K562 (cell line): ENCODE results near the gene SPOCK3. TPM values are rescaled to one million over a fixed set of nuclear protein-coding genes. Genes with fewer than 3 reads are reported as not detected.
"Not testable (repeated sequence)": the region's sequence is repeated elsewhere in the genome, so short reads cannot be mapped to it uniquely, and the experiment has no call there.

Experiments used
- ATAC-seq: fragments of 200-7000 bp; cut with Tn5 transposase; 3 replicates; pipeline ENCODE4 v1.9.1; 2020; ENCODE audit warnings: moderate library complexity
- BruUV-seq: library from RNA; stranded (reverse); fragments of 400-500 nt; replicated peaks from 2 replicates; lab custom pipeline; 2021; lab: Mats Ljungman, UMichigan
- CTCF ChIA-PET: fragments of 300-600 bp; formaldehyde crosslinking; extraction: SDS; loops from one replicate; lab custom pipeline; 2021; ENCODE audit warnings: low intra/inter-chr PET ratio; lab: Yijun Ruan, JAX
- POLR2A ChIA-PET: fragments of 300-600, 350-650 bp; sonication (Branson Sonifier 250); formaldehyde crosslinking; extraction: SDS; loops from one replicate; lab custom pipeline; 2021; ENCODE audit warnings: antibody characterized with exemption, inconsistent platforms; lab: Yijun Ruan, JAX
- DNase-seq, 4 experiments: peaks; one replicate each; pipeline versions ENCODE4 v3.0.0 to v3.0.0-alpha.2; 2011 to 2018; ENCODE audit warnings: low spot score in 3 of 4, mixed read lengths in 3 of 4; ENCODE audit errors: extremely low read depth in 1 of 4
- FAIRE-seq: peaks from 2 replicates; lab custom pipeline; 2011; peaks lifted over from hg19 to GRCh38; lab: Jason Lieb, UNC
- H2AFZ ChIP-seq: 2 replicates; pipeline ENCODE4 v1.6.0; 2011; ENCODE audit warnings: low read depth, low read length, control low read depth, inconsistent platforms
- H3K27ac ChIP-seq: fragments of 200-600 bp; 3 replicates; pipeline ENCODE4 v1.8.0; 2011; ENCODE audit warnings: low read depth, mild to moderate bottlenecking, control low read depth, inconsistent platforms, low read length, moderate library complexity, mixed read lengths; ENCODE audit errors: extremely low read depth
- H3K27me3 ChIP-seq, 2 experiments: fragments of 300-600 bp in 1 of 2; 2 replicates in 1 of 2; 3 replicates in 1 of 2; pipeline versions ENCODE4 v1.6.0 to v1.8.0; 2011; ENCODE audit warnings: inconsistent platforms in 2 of 2, low read length in 2 of 2, mild to moderate bottlenecking in 1 of 2, mixed read lengths in 1 of 2, moderate library complexity in 1 of 2; ENCODE audit not compliant: control insufficient read depth in 2 of 2, insufficient read depth in 2 of 2
- H3K36me3 ChIP-seq: fragments of 300-600 bp; 3 replicates; pipeline ENCODE4 v1.8.0; 2011; ENCODE audit warnings: mild to moderate bottlenecking, low read length, inconsistent platforms; ENCODE audit not compliant: control insufficient read depth, insufficient read depth
- H3K4me1 ChIP-seq, 2 experiments: fragments of 200-600 bp in 1 of 2; replicated peaks in 1 of 2; 2 replicates in 1 of 2; 3 replicates in 1 of 2; pipeline versions ENCODE4 v1.5.1 to v1.8.0; 2011; ENCODE audit warnings: inconsistent platforms in 2 of 2, low read length in 2 of 2, mild to moderate bottlenecking in 1 of 2, mixed read lengths in 1 of 2, moderate library complexity in 1 of 2; ENCODE audit not compliant: control insufficient read depth in 2 of 2, insufficient read depth in 2 of 2
- H3K4me2 ChIP-seq: 2 replicates; pipeline ENCODE4 v1.6.1; 2011; ENCODE audit warnings: low read length, control low read depth, inconsistent platforms, mixed read lengths; ENCODE audit not compliant: insufficient read depth
- H3K4me3 ChIP-seq: fragments of 200-600 bp; sonication (generic), shearing (Covaris generic); 2 replicates; pipeline ENCODE4 v1.5.1; 2016; ENCODE audit warnings: control low read depth, inconsistent platforms
- H3K79me2 ChIP-seq: fragments of 200-600 bp; 3 replicates; pipeline ENCODE4 v1.8.0; 2011; ENCODE audit warnings: low read length, inconsistent platforms; ENCODE audit not compliant: control insufficient read depth, insufficient read depth
- H3K9ac ChIP-seq, 2 experiments: 2 replicates each; pipeline versions ENCODE4 v1.6.0 to v1.6.1; 2011; ENCODE audit warnings: low read depth in 2 of 2, low read length in 2 of 2, control low read depth in 1 of 2, inconsistent platforms in 1 of 2, mild to moderate bottlenecking in 1 of 2, mixed read lengths in 1 of 2; ENCODE audit not compliant: insufficient read depth in 1 of 2
- H3K9me1 ChIP-seq: one replicate; pipeline ENCODE4 v1.6.0; 2011; ENCODE audit warnings: inconsistent platforms, mild to moderate bottlenecking, low read length, moderate library complexity; ENCODE audit not compliant: control insufficient read depth, insufficient read depth
- H3K9me3 ChIP-seq: replicated peaks from 2 replicates; pipeline ENCODE4 v1.5.1; 2011; ENCODE audit warnings: low read depth, low read length, inconsistent platforms; ENCODE audit not compliant: control insufficient read depth, insufficient read depth
- H4K20me1 ChIP-seq: replicated peaks from 2 replicates; pipeline ENCODE4 v1.6.1; 2011; ENCODE audit warnings: low read length, inconsistent platforms, mixed read lengths; ENCODE audit not compliant: control insufficient read depth, insufficient read depth
- ATF1 ChIP-seq, 2 experiments: fragments of 450-650 bp in 1 of 2; IDR thresholded peaks; 2 replicates each; pipeline ENCODE4 v1.6.1; 2016; ENCODE audit warnings: missing compliant biosample characterization in 1 of 2, missing genetic modification characterization in 1 of 2
- BMI1 ChIP-seq: fragments of 150-350 bp; IDR thresholded peaks from 2 replicates; pipeline ENCODE4 v1.6.1; 2014; ENCODE audit warnings: low read length
- CBX3 ChIP-seq, 2 experiments: IDR thresholded peaks; 1 replicate in 1 of 2; 2 replicates in 1 of 2; pipeline ENCODE4 v1.6.1; 2012; ENCODE audit warnings: inconsistent platforms in 2 of 2, low read length in 2 of 2, borderline replicate concordance in 1 of 2, control low read depth in 1 of 2
- ETV1 ChIP-seq: fragments of 450-650 bp; conservative IDR thresholded peaks from 2 replicates; pipeline ENCODE4 v1.6.1; 2016; ENCODE audit warnings: missing genetic modification characterization, control low read depth, low read depth, missing compliant biosample characterization
- FOXK1 ChIP-seq: sonication (generic); formaldehyde crosslinking; IDR thresholded peaks from 2 replicates; pipeline ENCODE4 v1.8.0; 2022; ENCODE audit warnings: missing genetic modification reagents, mild to moderate bottlenecking, borderline replicate concordance
- FOXM1 ChIP-seq, 2 experiments: fragments of 450-650 bp in 1 of 2; sonication (generic) in 1 of 2; formaldehyde crosslinking in 1 of 2; IDR thresholded peaks; 2 replicates each; pipeline versions ENCODE4 v1.6.1 to v1.9.0; 2017 to 2022; ENCODE audit warnings: low read depth in 2 of 2, mild to moderate bottlenecking in 2 of 2, missing genetic modification reagents in 1 of 2, moderate library complexity in 1 of 2
- SNRNP70 ChIP-seq: fragments of 200-400 bp; formaldehyde crosslinking; optimal IDR thresholded peaks from 2 replicates; pipeline ENCODE3; 2017; ENCODE audit warnings: low read depth, low read length
- STAG1 ChIP-seq: sonication (generic); formaldehyde crosslinking; IDR thresholded peaks from 2 replicates; pipeline ENCODE4 v1.5.0; 2020; ENCODE audit warnings: missing genetic modification reagents, borderline replicate concordance
- STAT5A ChIP-seq: IDR thresholded peaks from 2 replicates; pipeline ENCODE4 v1.6.1; 2012; ENCODE audit warnings: low read length, inconsistent platforms, borderline replicate concordance
- ZNF121 ChIP-seq: sonication (generic); formaldehyde crosslinking; conservative IDR thresholded peaks from 2 replicates; pipeline ENCODE4 v1.8.0; 2022; ENCODE audit warnings: missing genetic modification reagents
- ZNF239 ChIP-seq: fragments of 250-450 bp; sonication (Bioruptor Pico); IDR thresholded peaks from 2 replicates; pipeline ENCODE4 v1.4.0; 2020; ENCODE audit warnings: mild to moderate bottlenecking
- ZSCAN29 ChIP-seq: fragments of 450-650 bp; IDR thresholded peaks from 2 replicates; pipeline ENCODE4 v1.6.1; 2017
- WGBS: fragments of 100-300 bp; shearing (Covaris generic); methylation state at CpG from one replicate; pipeline ENCODE4 v1.1.6; 2016; ENCODE audit warnings: low coverage, mixed read lengths; ENCODE audit not compliant: insufficient coverage; ENCODE audit errors: missing lambda C conversion rate; 5-methylcytosine and 5-hydroxymethylcytosine counted together
- in situ Hi-C: fragments of 300-500 bp; cut with MboI; formaldehyde crosslinking; loops from 4 replicates; pipeline ENCODE4 v1.15.0; 2018; ENCODE audit warnings: inconsistent platforms, mixed read lengths
- intact Hi-C: fragments of 100-400 bp; cut with micrococcal nuclease; formaldehyde crosslinking; loops from 2 replicates; pipeline ENCODE4 v1.14.2; 2022
- polyA plus RNA-seq, 8 experiments: library from polyadenylated mRNA; depleted of rRNA in 4 of 8; stranded (reverse) in 5 of 8; unstranded in 3 of 8; fragments of >200 nt; fragmentation: Nextera tagmentation in 2 of 8; fragmentation: Illumina TruSeq in 1 of 8; extraction: Ambion mirVana in 2 of 8; extraction: Trizol in 1 of 8; gene quantifications; 2 replicates each; pipeline versions ENCODE4 v1.2.1 to v1.2.3, GENCODE V29; 2011 to 2014; ENCODE audit warnings: inconsistent platforms in 1 of 8, missing spikeins in 1 of 8
- total RNA-seq, 7 experiments: library from RNA; depleted of rRNA in 6 of 7; stranded (reverse); fragments of >200 nt in 6 of 7; fragmentation: Illumina TruSeq in 2 of 7; extraction: Trizol in 2 of 7; gene quantifications; 2 replicates each; pipeline versions ENCODE4 v1.2.1 to v1.2.3, GENCODE V29; 2011 to 2021; ENCODE audit warnings: low replicate concordance in 1 of 7

SPOCK3 gene
- total and polyA plus RNA-seq, 9 of the 15 experiments (the other 6 are each of a cell fraction or from before 2014, with no cell fraction given), result not detected

DNA sequence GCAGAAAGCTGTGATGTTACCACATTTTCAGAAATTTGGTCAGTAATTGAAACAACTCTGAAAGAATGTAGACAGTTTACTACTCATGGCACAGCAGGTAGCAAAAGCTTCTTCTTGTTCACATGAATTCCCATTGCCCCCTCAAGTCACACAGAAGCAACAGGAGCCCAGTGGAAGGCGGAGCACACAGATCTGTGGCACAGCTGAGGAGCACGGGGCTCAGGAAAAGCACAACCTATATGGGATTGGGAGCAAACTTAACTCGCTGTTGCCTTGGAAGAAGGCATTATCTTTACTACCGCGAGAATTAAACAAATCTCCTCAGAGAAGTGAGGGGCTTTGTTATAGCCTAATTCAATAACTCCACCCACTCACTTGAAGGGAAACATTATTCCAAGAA, 358.5 kb downstream of the SPOCK3 start (continued):
- no peak for TF ChIP-seq FOXM1 (IDR thresholded peaks at IDR 0.05; ENCODE audit: low read depth)
- TF ChIP-seq FOXM1 (CRISPR knock-in tag; IDR thresholded peaks at IDR 0.05; ENCODE audit: low read depth), result no peak
- no peak for TF ChIP-seq ZNF239 (CRISPR knock-in tag)
- no peak for TF ChIP-seq BMI1
- TF ChIP-seq STAT5A, result no peak
- no peak for TF ChIP-seq ATF1 (CRISPR knock-in tag; IDR thresholded peaks at IDR 0.05)
- no peak for TF ChIP-seq ATF1 (tag; IDR thresholded peaks at IDR 0.05)
- TF ChIP-seq FOXK1 (CRISPR knock-in tag), result no peak

- no peak for FAIRE-seq
- Histone ChIP-seq H3K9ac (no peak overlapping the region), H3K9me3 (no peaks in the 10 kb centered on the region), H3K79me2 (no peaks in the 10 kb centered on the region), H2AFZ (no peak overlapping the region), H4K20me1 (no peaks in the 10 kb centered on the region), H3K4me1 (no peaks in the 10 kb centered on the region), H3K9me1 (no peaks in the 10 kb centered on the region), H3K4me2 (no peak overlapping the region), H3K4me3 (no peak overlapping the region), H3K27me3 (no peaks in the 10 kb centered on the region), H3K27ac (no peak overlapping the region), H3K36me3 (no peaks in the 10 kb centered on the region)
- no peak for ATAC-seq
- in situ Hi-C loops (no loop called here), intact Hi-C loops (no loop called here)
- ChIA-PET CTCF (no interaction called here), POLR2A (no interaction called here)
- no TSS peak for BruUV-seq
- 0% methylated on average over 1 of the region's 1 CpG for WGBS
- DNase-seq, result no peak
- TF ChIP-seq CBX3 (IDR thresholded peaks at IDR 0.05; ENCODE audit: borderline replicate concordance in 1 of 2, low read length in 2 of 2) (no peak), ETV1 (no peak), ZSCAN29 (no peak), ZNF121 (no peak), SNRNP70 (no peak), STAG1 (no peak)
Measured at GRCh38 chr4:166862032-166862431, 372.3 kb downstream of the SPOCK3 start.

- ATAC-seq, H3K79me2 ChIP-seq, H3K27ac ChIP-seq, BruUV-seq, H3K9me1 ChIP-seq, H3K9me3 ChIP-seq, H3K4me1 ChIP-seq, in situ Hi-C loops, FAIRE-seq, DNase-seq, intact Hi-C loops, H3K27me3 ChIP-seq, H2AFZ ChIP-seq, H3K4me2 ChIP-seq, H3K36me3 ChIP-seq, CTCF ChIA-PET, H3K4me3 ChIP-seq, H3K9ac ChIP-seq, POLR2A ChIA-PET, H4K20me1 ChIP-seq: not testable (repeated sequence)
- 1% methylated on average over 16 of the region's 23 CpGs for WGBS
Measured at GRCh38 chr4:166850398-166850797, 383.9 kb downstream of the SPOCK3 start.
